Endothelial cell of umbilical vein (primary cell): Measurements from ENCODE around the gene TMPRSS3. TPM values are rescaled to one million over a fixed set of nuclear protein-coding genes. Genes with fewer than 3 reads are reported as not detected.

Experiments used
- BruUV-seq: library from RNA; stranded (reverse); fragments of 400-500 nt; replicated peaks from 2 replicates; lab custom pipeline; 2021; lab: Mats Ljungman, UMichigan
- CTCF ChIA-PET: fragments of 300-600, 350-600 bp; sonication (Branson Sonifier 250); formaldehyde crosslinking; loops from one replicate; lab custom pipeline; 2021; ENCODE audit warnings: antibody characterized with exemption, inconsistent platforms; lab: Charles Lee
- POLR2A ChIA-PET: fragments of 300-600, 350-600 bp; sonication (Branson Sonifier 250); formaldehyde crosslinking; loops from one replicate; lab custom pipeline; 2021; ENCODE audit warnings: antibody characterized with exemption, inconsistent platforms; lab: Charles Lee
- DNase-seq: peaks from one replicate; pipeline ENCODE4 v3.0.0-alpha.2; 2011; ENCODE audit warnings: low read depth, low spot score
- FAIRE-seq: peaks from 2 replicates; lab custom pipeline; 2011; peaks lifted over from hg19 to GRCh38; lab: Jason Lieb, UNC
- H2AFZ ChIP-seq: 2 replicates; pipeline ENCODE4 v1.6.0; 2012; ENCODE audit warnings: low read depth, low read length, control low read depth, inconsistent platforms
- H3K27ac ChIP-seq: 2 replicates; pipeline ENCODE4 v1.5.1; 2011; ENCODE audit warnings: low read depth, mild to moderate bottlenecking, control low read depth, low read length, moderate library complexity; ENCODE audit not compliant: insufficient read depth
- H3K27me3 ChIP-seq, 2 experiments: 2 replicates each; pipeline versions ENCODE4 v1.6.0 to v1.6.1; 2011; ENCODE audit warnings: low read length in 2 of 2, mixed read lengths in 1 of 2; ENCODE audit not compliant: control insufficient read depth in 2 of 2, insufficient read depth in 2 of 2
- H3K36me3 ChIP-seq, 2 experiments: 2 replicates in 1 of 2; 3 replicates in 1 of 2; pipeline ENCODE4 v1.5.1; 2011; ENCODE audit warnings: low read length in 2 of 2, mild to moderate bottlenecking in 1 of 2, moderate library complexity in 1 of 2; ENCODE audit not compliant: control insufficient read depth in 2 of 2, insufficient read depth in 2 of 2; ENCODE audit errors: extremely low read depth in 1 of 2
- H3K4me1 ChIP-seq: 3 replicates; pipeline ENCODE4 v1.5.1; 2011; ENCODE audit warnings: mild to moderate bottlenecking, low read length; ENCODE audit not compliant: control insufficient read depth, insufficient read depth; ENCODE audit errors: extremely low read depth
- H3K4me2 ChIP-seq: 2 replicates; pipeline ENCODE4 v1.6.1; 2011; ENCODE audit warnings: low read length, control low read depth, mixed read lengths; ENCODE audit not compliant: insufficient read depth
- H3K4me3 ChIP-seq, 3 experiments: fragments of 200-600 bp in 1 of 3; sonication (generic), shearing (Covaris generic) in 1 of 3; replicated peaks in 1 of 3; 2 replicates each; pipeline ENCODE4 v1.5.1; 2011 to 2016; ENCODE audit warnings: control low read depth in 3 of 3, low read length in 3 of 3, mild to moderate bottlenecking in 2 of 3, inconsistent platforms in 1 of 3, low read depth in 1 of 3, moderate library complexity in 1 of 3; ENCODE audit not compliant: insufficient read depth in 1 of 3
- H3K79me2 ChIP-seq: 2 replicates; pipeline ENCODE4 v1.6.0; 2012; ENCODE audit warnings: low read length, inconsistent platforms; ENCODE audit not compliant: control insufficient read depth, insufficient read depth
- H3K9ac ChIP-seq: replicated peaks from 2 replicates; pipeline ENCODE3; 2011; ENCODE audit warnings: low read length, control low read depth; ENCODE audit not compliant: insufficient read depth; ENCODE audit errors: extremely low read depth
- H3K9me1 ChIP-seq: replicated peaks from 3 replicates; pipeline ENCODE4 v1.6.0; 2011; ENCODE audit warnings: mild to moderate bottlenecking, low read length; ENCODE audit not compliant: control insufficient read depth, insufficient read depth; ENCODE audit errors: extremely low read depth
- H3K9me3 ChIP-seq: replicated peaks from 2 replicates; pipeline ENCODE4 v1.5.1; 2012; ENCODE audit warnings: low read length, inconsistent platforms; ENCODE audit not compliant: control insufficient read depth, insufficient read depth
- H4K20me1 ChIP-seq: replicated peaks from 2 replicates; pipeline ENCODE3; 2011; ENCODE audit warnings: mild to moderate bottlenecking, low read length; ENCODE audit not compliant: control insufficient read depth, insufficient read depth; ENCODE audit errors: extremely low read depth
- EZH2 ChIP-seq: IDR thresholded peaks from 2 replicates; pipeline ENCODE4 v1.6.1; 2012; ENCODE audit warnings: borderline replicate concordance, low read depth, mild to moderate bottlenecking, moderate library complexity, low read length, inconsistent platforms; ENCODE audit not compliant: severe bottlenecking
- FOS ChIP-seq: IDR thresholded peaks from 2 replicates; pipeline ENCODE4 v1.6.1; 2011; ENCODE audit warnings: mild to moderate bottlenecking, low read length, moderate library complexity, borderline replicate concordance; ENCODE audit not compliant: insufficient read depth
- GATA2 ChIP-seq: IDR thresholded peaks from 2 replicates; pipeline ENCODE4 v1.7.0; 2011; ENCODE audit warnings: low read depth, mild to moderate bottlenecking, moderate library complexity, mixed read lengths, low read length; ENCODE audit not compliant: insufficient read length, insufficient read depth
- JUN ChIP-seq: IDR thresholded peaks from 2 replicates; pipeline ENCODE4 v1.6.1; 2011; ENCODE audit warnings: borderline replicate concordance, low read depth; ENCODE audit not compliant: insufficient read length, insufficient read depth
- MAX ChIP-seq: IDR thresholded peaks from 2 replicates; pipeline ENCODE4 v1.6.1; 2011; ENCODE audit not compliant: insufficient read depth, insufficient read length
- MYC ChIP-seq: IDR thresholded peaks from one replicate; pipeline ENCODE4 v1.6.1; 2011; ENCODE audit warnings: mild to moderate bottlenecking, low read depth, low read length
- POLR2A ChIP-seq: IDR thresholded peaks from 2 replicates; pipeline ENCODE4 v1.6.1; 2012; ENCODE audit warnings: low read depth, mild to moderate bottlenecking, control low read depth, low read length
- POLR2AphosphoS5 ChIP-seq: IDR thresholded peaks from 2 replicates; pipeline ENCODE4 v1.6.1; 2012; ENCODE audit warnings: low read depth, mild to moderate bottlenecking, control low read depth, low read length, moderate library complexity; ENCODE audit not compliant: insufficient read depth
- dilution Hi-C: fragments of 300-500 bp; cut with MboI; formaldehyde crosslinking; loops from one replicate; pipeline ENCODE4 v1.15.0; 2019; ENCODE audit warnings: low sequenced_read_pairs; ENCODE audit not compliant: extremely low pct_ligation_motif_present
- intact Hi-C: fragments of 100-400 bp; cut with micrococcal nuclease; formaldehyde crosslinking; loops from one replicate; pipeline ENCODE4 v1.10.0; 2022
- polyA plus RNA-seq, 4 experiments: library from polyadenylated mRNA; depleted of rRNA in 3 of 4; stranded (reverse) in 3 of 4; unstranded in 1 of 4; fragments of >200 nt; gene quantifications; 2 replicates each; pipeline versions ENCODE4 v1.2.1 to v1.2.3, GENCODE V29; 2011 to 2012; ENCODE audit warnings: missing spikeins in 1 of 4
- total RNA-seq: library from RNA; stranded (reverse); gene quantifications from 2 replicates; pipeline ENCODE4 v1.2.3, GENCODE V29; 2021
- TF ChIP-seq, protein P1 (sequence below), 2 donors: IDR thresholded peaks; 1 replicate in 1 of 2; 2 replicates in 1 of 2; pipeline ENCODE4 v1.5.1; 2011; ENCODE audit warnings: low read length in 2 of 2, mild to moderate bottlenecking in 2 of 2, moderate library complexity in 2 of 2, control low read depth in 1 of 2, inconsistent platforms in 1 of 2, low read depth in 1 of 2; ENCODE audit not compliant: insufficient read depth in 1 of 2; ENCODE audit errors: extremely low read depth in 1 of 2

Gene TMPRSS3
- total and polyA plus RNA-seq, 2 donors (not counting 3 experiments of a cell fraction or from before 2014, with no cell fraction given), result not detected

- CTCF ChIA-PET, result no interaction called here
- Histone ChIP-seq H3K9me1 (no peaks in the 10 kb centered on the region), H3K36me3 (no peaks in the 10 kb centered on the region), H3K27me3 (no peaks in the 10 kb centered on the region), H4K20me1 (no peaks in the 10 kb centered on the region), H3K9ac (no peak overlapping the region), H3K79me2 (no peaks in the 10 kb centered on the region), H3K9me3 (no peaks in the 10 kb centered on the region), H3K4me1 (no peaks in the 10 kb centered on the region), H3K4me3 (no peak overlapping the region), H3K4me2 (no peak overlapping the region), H2AFZ (no peak overlapping the region), H3K27ac (no peak overlapping the region)
- FAIRE-seq, result no peak
- POLR2A ChIA-PET, result no interaction called here
- TF ChIP-seq MYC, result no peak
- no peak for TF ChIP-seq EZH2
- TF ChIP-seq GATA2, result no peak
- no peak for TF ChIP-seq FOS
- TF ChIP-seq JUN, result no peak
- TF ChIP-seq, protein P1, sequence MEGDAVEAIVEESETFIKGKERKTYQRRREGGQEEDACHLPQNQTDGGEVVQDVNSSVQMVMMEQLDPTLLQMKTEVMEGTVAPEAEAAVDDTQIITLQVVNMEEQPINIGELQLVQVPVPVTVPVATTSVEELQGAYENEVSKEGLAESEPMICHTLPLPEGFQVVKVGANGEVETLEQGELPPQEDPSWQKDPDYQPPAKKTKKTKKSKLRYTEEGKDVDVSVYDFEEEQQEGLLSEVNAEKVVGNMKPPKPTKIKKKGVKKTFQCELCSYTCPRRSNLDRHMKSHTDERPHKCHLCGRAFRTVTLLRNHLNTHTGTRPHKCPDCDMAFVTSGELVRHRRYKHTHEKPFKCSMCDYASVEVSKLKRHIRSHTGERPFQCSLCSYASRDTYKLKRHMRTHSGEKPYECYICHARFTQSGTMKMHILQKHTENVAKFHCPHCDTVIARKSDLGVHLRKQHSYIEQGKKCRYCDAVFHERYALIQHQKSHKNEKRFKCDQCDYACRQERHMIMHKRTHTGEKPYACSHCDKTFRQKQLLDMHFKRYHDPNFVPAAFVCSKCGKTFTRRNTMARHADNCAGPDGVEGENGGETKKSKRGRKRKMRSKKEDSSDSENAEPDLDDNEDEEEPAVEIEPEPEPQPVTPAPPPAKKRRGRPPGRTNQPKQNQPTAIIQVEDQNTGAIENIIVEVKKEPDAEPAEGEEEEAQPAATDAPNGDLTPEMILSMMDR (IDR thresholded peaks at IDR 0.05; ENCODE audit: extremely low read depth in 1 of 2, insufficient read depth in 1 of 2, low read depth in 1 of 2, low read length in 2 of 2), result no peak
- no peak for TF ChIP-seq POLR2A
- TF ChIP-seq POLR2AphosphoS5, result no peak
- TF ChIP-seq MAX, result no peak
- no TSS peak for BruUV-seq
- dilution Hi-C loops, result no loop called here
- DNase-seq, result no peak
- intact Hi-C loops, result no loop called here
Observed at GRCh38 chr21:42434884-42435283, 39.0 kb upstream of the TMPRSS3 start.
